ENCODE measurements around the gene CYTH1.
A peak's percentile ranks its signal among the peaks of the same experiment; 100 is the strongest.

CYTH1 gene, protein sequence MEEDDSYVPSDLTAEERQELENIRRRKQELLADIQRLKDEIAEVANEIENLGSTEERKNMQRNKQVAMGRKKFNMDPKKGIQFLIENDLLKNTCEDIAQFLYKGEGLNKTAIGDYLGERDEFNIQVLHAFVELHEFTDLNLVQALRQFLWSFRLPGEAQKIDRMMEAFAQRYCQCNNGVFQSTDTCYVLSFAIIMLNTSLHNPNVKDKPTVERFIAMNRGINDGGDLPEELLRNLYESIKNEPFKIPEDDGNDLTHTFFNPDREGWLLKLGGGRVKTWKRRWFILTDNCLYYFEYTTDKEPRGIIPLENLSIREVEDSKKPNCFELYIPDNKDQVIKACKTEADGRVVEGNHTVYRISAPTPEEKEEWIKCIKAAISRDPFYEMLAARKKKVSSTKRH

GRCh38 chr17:78781893-78782304, at the start of gene CYTH1:
CYTH1 (minus strand) TSS chr17:78782273; CDS start chr17:78782223, 50 bp downstream.
- DNase-seq (ENCODE audit: low spot score), result no peak

- no peak for DNase-seq (ENCODE audit: low spot score)
Measured at GRCh38 chr17:78829477-78829876, 47.4 kb upstream of the CYTH1 start.

DNA sequence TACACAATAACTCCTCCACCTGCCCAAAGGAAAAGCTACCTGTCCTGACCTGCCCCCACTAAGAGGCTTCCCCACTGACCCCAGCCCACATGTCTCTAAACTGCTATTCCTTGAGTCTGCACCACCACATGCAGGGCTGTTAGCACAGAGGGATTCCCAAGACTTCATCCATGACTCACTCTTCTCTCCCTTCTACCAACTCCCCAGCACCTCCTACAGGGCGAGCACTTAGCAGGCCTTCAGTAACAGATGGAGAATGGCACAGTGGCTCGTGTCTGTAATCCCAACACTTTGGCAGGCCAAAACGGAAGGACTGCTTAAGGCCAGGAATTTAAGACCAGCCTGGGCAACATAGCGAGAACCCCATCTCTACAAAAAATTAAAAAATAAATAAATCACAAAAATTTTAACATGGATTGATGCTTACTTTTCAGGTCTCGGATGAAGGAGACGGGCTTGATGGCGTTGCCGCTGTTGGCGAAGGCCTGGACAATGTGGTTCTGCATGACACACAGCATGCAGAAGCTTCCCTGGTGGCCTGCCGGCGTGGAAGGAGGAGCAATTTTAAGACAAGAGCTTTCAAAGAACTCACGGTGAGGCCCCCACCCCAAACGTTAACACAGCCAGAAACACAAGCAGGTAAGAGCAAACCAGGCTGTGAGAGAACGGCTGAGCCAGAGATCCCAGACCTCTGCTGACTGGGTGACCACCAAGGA, 46.6 kb upstream of the CYTH1 start:
- no peak for DNase-seq (ENCODE audit: low spot score)

DNA sequence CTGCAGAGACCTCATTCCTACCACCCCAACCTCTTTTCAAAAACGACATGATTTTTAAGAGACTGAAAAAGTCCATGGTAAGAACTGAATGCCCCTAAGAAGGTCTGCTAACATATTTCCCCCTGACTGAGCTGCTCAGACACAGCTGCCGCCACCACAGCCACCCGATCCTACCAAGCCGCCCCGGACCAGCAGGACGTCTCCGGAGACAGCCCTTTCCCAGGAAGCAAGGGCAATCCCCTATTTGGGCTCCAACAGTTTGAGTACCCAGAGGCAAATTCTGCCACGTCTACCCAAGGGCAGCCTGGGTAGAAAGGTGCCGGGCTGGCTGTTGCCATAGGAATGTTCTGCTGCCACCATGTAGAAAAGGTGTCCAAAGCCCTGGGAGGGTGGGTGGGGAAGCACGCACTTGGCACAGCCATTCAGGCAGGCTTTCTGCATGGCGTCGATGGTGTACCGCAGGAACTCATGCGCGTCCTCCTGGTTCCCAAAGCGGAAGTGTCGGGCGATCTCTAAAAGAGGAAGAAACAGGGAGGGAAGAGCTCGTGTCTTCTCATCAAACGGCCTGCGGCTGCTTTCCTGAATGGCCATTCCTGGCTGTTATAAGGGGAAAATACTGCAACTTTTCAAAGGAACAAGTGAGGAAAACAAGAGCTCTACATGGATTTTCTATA, 44.9 kb upstream of the CYTH1 start:
- DNase-seq (ENCODE audit: low spot score), result no peak

DNA sequence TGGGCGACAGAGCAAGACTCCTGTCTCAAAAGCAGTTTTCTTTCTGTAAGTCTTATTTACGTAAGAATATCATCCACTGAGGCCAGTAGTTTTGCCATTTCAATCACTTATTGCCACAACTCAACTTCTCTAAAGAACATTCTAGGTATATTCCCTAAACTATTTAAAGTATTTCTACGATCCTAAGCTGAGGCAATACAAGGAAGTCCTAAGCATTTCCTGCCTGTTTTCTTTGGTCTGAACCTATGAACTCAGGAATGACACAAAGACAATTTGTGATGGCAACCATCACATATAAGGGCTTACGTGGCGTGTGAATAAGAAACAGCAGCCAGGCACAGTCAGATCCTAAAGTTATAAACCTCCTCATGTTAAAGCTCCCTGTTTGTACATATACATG, 44.3 kb upstream of the CYTH1 start:
- peak; percentile 79 for DNase-seq (ENCODE audit: low spot score)

DNA sequence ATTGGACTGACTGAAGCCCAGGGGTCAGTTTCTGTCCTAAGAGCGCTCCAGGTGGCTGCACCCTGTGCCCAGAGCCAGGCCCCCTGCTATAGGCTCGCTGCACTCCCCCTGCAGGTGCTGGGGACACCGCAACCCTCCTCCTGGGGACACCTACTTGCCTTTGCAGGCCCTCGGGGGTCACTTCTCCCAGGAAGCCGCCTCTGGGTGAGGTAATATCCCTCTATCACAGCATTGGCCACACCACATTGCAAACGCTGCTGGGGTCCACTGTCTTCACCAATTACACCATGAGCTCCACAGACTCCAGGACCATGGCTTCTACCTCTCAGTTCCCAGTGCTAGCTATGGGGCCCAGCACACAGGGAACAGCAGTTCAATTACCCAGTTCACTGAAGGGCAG, 43.6 kb upstream of the CYTH1 start:
- DNase-seq (ENCODE audit: low spot score), result no peak

DNA sequence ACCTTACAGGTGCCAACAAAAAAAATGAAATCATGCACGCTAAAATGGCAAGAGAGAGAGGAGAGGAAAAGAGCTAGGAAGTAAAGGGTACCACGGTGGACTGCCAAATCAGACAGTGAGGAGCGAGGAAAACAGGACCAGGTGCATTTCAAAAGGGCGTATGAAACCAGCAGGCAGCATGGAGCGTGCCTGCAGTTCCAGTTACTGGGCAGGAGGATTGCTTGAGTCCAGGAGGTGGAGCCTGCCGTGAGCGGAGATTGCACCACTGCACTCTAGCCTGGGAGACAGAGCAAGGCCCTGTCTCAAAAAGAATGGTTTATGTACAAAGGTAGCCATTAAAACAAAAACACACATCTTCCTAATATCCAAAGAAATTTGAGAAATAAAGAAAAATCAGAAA, 42.2 kb upstream of the CYTH1 start:
- no peak for DNase-seq (ENCODE audit: low spot score)

- no peak for DNase-seq (ENCODE audit: low spot score)
Measured at GRCh38 chr17:78823282-78824046, 41.4 kb upstream of the CYTH1 start.

GRCh38 chr17:78822552-78822951, 40.5 kb upstream of the CYTH1 start:
- DNase-seq (ENCODE audit: low spot score), result no peak

- no peak for DNase-seq (ENCODE audit: low spot score)
Measured at GRCh38 chr17:78821961-78822360, 39.9 kb upstream of the CYTH1 start.

- DNase-seq (ENCODE audit: low spot score), result no peak
Measured at GRCh38 chr17:78820841-78821240, 38.8 kb upstream of the CYTH1 start.

DNA sequence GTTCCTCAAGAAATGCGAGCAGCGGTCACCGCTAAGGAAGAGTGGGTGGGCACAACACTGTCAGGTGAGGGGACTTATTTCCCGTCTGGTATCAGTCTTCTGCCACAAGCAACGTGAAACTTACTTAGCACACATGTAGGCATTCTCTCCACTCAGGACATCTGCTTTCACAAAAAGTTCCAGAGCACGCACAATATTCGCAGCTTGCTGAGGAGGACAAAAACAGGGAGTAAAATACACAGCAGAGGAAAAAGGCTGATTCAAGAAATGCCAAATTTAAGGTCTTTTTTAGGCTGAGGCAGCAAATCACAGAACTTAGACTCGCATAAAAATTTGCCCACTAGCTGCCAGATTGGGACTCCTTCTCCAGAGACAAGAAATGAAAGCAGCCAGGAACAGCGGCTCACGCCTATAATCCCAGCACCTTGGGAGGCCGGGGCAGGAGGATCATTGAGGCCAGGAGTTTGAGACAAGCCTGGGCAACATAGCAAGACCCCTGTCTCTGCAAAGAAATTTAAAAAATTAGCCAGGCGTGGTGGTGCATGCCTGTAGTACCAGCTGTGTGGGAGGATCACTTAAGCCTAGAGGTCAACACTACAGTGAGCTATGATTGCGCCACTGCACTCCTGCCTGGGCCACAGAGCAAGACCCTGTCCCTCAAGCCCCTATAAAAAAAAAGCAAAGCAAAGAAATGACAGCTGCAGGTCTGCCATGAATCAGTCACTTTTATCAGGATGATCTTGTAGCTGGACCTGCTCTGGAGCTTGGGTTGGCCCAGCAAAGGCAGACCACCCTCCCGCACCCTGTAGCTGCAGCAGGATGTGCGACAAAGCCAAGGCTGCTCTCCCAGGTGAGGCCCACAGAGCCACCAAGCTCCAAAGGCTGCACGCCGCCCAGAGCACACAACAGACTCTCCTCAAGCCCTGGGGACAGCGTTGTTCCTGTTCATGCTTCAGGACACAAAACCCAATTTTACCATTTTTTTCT, 38.0 kb upstream of the CYTH1 start:
- no peak for DNase-seq (ENCODE audit: low spot score)

DNA sequence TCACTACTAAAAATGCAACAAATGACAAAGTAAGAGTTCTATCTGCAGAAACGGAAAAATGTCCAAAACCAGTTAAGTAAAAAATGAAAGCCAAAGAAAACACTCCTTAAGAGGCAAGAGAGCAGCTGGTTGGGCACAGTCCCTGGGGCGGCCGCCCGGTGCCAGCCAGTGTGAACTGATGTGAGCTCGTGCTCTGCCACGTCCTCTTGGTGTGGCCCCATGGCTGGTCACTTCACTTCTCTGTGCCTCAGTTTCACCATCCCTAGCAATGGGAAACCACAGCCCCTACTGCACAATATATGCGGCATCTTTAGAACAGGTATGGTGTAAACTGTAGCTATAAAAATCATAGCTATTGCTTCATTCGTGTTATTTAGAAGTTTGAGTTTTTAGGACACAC, 37.3 kb upstream of the CYTH1 start:
- DNase-seq (ENCODE audit: low spot score), result no peak

- DNase-seq (ENCODE audit: low spot score), result no peak
Measured at GRCh38 chr17:78818932-78819331, 36.9 kb upstream of the CYTH1 start.

- DNase-seq (ENCODE audit: low spot score), result no peak
Measured at GRCh38 chr17:78818152-78818846, 36.2 kb upstream of the CYTH1 start.

DNA sequence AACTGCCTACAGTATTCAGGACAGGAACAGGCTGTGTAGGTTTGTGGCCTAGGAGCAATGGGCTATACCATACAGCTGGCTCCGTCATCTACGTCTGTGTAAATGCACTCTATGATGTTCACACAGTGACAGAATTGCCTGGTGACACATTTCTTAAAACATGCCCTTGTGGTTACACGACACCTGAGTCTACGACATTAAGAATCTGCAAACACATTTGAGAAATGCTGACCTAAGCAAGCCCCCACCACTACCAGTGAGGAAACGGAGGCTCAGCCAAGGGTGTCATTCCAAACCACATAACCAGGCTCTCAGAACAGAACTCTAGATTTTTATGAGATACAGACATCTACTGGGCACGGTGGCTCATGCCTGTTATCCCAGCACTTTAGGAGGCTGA, 35.0 kb upstream of the CYTH1 start:
- no peak for DNase-seq (ENCODE audit: low spot score)

DNA sequence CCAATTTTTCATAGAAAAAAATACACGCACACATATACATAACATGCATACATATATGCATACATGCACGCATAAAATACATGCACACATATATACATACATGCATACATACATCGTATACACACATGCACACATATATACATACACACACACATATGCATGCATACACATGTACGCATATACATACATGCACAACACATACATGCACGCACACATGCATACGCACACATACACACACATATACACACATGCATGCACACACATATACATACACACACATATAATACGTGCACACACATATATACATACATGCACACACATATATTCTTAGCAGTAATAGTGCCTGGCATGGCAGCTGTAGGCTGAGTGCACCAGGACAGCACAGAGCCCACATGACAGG, 33.6 kb upstream of the CYTH1 start:
- DNase-seq (ENCODE audit: low spot score), result no peak

GRCh38 chr17:78812855-78813254, 30.8 kb upstream of the CYTH1 start:
- no peak for DNase-seq (ENCODE audit: low spot score)

GRCh38 chr17:78808163-78808562, 26.1 kb upstream of the CYTH1 start:
- no peak for DNase-seq (ENCODE audit: low spot score)

DNA sequence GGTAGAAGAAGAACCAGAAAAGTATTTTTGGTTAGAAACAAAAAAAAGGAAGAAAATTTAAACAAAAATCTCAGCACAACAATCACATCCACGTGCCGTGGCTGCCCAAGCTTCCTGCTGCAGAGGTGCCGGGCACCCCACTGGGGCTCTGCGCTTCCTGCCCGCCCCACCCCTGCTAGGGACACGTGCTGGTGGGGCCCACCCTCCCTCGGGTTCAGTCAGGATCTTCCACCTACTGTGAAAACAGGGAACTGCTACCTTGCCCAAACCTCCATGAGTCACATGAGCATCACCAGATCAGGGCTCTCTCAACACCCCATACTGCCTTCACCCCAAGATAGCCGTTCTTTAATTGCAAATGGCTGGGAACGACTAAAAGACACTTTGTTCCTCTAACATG, 24.4 kb upstream of the CYTH1 start:
- no peak for DNase-seq (ENCODE audit: low spot score)

Measured in kidney capillary endothelial cell (primary cell).